Choroid plexus epithelial cell (primary cell): ENCODE results near the gene CHST11.

Source experiments
- DNase-seq: peaks from one replicate; pipeline ENCODE4 v3.0.0-alpha.2; 2010; ENCODE audit warnings: low read depth
- H3K4me3 ChIP-seq: 2 replicates; pipeline ENCODE4 v1.5.1; 2011; ENCODE audit warnings: low read depth, mild to moderate bottlenecking, control low read depth, low read length, moderate library complexity
- CTCF ChIP-seq: conservative IDR thresholded peaks from 2 replicates; pipeline ENCODE4 v1.5.1; 2011; ENCODE audit warnings: low read depth, mild to moderate bottlenecking, control low read depth, inconsistent platforms, low read length, moderate library complexity

Gene CHST11

GRCh38 chr12:104463368-104463767, 6.6 kb downstream of the CHST11 start:
- no peak overlapping the region for H3K4me3 ChIP-seq
- DNase-seq, result no peak
- TF ChIP-seq CTCF, result no peak

GRCh38 chr12:104464899-104465298, 8.2 kb downstream of the CHST11 start:
- DNase-seq, result no peak
- no peak for TF ChIP-seq CTCF
- H3K4me3 ChIP-seq, result no peak overlapping the region

GRCh38 chr12:104466709-104467345, 10.1 kb downstream of the CHST11 start:
- no peak for TF ChIP-seq CTCF
- DNase-seq, result no peak
- no peak overlapping the region for H3K4me3 ChIP-seq

- no peak for DNase-seq
- H3K4me3 ChIP-seq, result no peak overlapping the region
- no peak for TF ChIP-seq CTCF
These were observed 10.6 kb downstream of the CHST11 start for GRCh38 chr12:104467346-104467837.

- H3K4me3 ChIP-seq, result no peak overlapping the region
- no peak for DNase-seq
- TF ChIP-seq CTCF, result no peak
These were observed 11.6 kb downstream of the CHST11 start for GRCh38 chr12:104468371-104468770.

- no peak for TF ChIP-seq CTCF
- no peak overlapping the region for H3K4me3 ChIP-seq
- DNase-seq, result no peak
These were observed 12.3 kb downstream of the CHST11 start for GRCh38 chr12:104469066-104469465.

GRCh38 chr12:104469523-104469922, 12.8 kb downstream of the CHST11 start:
- DNase-seq, result no peak
- no peak overlapping the region for H3K4me3 ChIP-seq
- TF ChIP-seq CTCF, result no peak
